SH-SY5Y (cell line): ENCODE measurements around the gene RCVRN.

ENCODE experiments used
- GATA2 ChIP-seq: IDR thresholded peaks from 2 replicates; pipeline ENCODE4 v1.6.1; 2011; ENCODE audit warnings: mild to moderate bottlenecking, low read depth, low read length
- GATA3 ChIP-seq: IDR thresholded peaks from 2 replicates; pipeline ENCODE4 v1.6.1; 2011; ENCODE audit warnings: low read depth, mild to moderate bottlenecking, low read length, moderate library complexity

DNA sequence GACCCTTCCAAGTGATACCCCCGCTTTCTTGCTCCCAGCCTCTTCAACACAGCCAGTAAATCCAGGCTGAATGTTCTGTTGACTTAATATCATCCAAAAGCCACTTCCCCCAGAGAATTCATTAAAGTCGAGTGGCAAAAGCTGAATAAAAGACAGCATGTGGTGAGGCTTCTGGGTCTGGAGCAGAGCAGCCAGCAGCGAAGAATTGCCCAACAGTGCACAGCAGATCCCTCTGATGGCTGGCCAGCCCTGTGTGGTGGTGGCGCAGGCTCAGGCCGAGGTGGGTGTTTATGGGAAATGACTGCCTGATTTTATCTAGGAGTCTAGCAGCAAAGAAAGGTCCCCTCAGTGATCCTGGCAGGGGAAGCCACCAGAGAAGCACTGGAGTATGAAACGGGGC lies 30.3 kb upstream of the RCVRN start:
- no peak for TF ChIP-seq GATA2
- TF ChIP-seq GATA3: no peak
